Esophagus squamous epithelium (tissue), 5 donors: ENCODE results near the gene TMEM229A. TPM values are rescaled to one million over a fixed set of nuclear protein-coding genes. Genes with fewer than 3 reads are reported as not detected.

Experiments used
- DNase-seq: peaks from one replicate; lab custom pipeline; 2025; lab: John Stamatoyannopoulos, UW
- H3K27ac ChIP-seq, 4 donors: fragments of 200-600 bp; sonication (generic); one replicate each; pipeline ENCODE4 v1.5.1; 2016 to 2019; ENCODE audit warnings: mild to moderate bottlenecking in 1 of 4
- H3K27me3 ChIP-seq, 4 donors: fragments of 200-600 bp; sonication (generic); 1 replicate in 3 of 4; 2 replicates in 1 of 4; pipeline versions ENCODE4 v1.5.1 to v1.6.0; 2017 to 2021; ENCODE audit warnings: antibody characterized with exemption in 1 of 4
- H3K36me3 ChIP-seq, 3 donors: fragments of 200-600 bp; sonication (generic); one replicate each; pipeline ENCODE4 v1.5.1; 2016 to 2019
- H3K4me1 ChIP-seq, 3 donors: fragments of 200-600 bp; sonication (generic); one replicate each; pipeline ENCODE4 v1.5.1; 2017 to 2019
- H3K4me3 ChIP-seq, 4 donors: fragments of 200-600 bp; sonication (generic); 1 replicate in 3 of 4; 2 replicates in 1 of 4; pipeline ENCODE4 v1.5.1; 2016 to 2019; ENCODE audit warnings: mild to moderate bottlenecking in 2 of 4, moderate library complexity in 1 of 4
- H3K9me3 ChIP-seq, 3 donors: fragments of 200-600 bp; sonication (generic); one replicate each; pipeline ENCODE4 v1.5.1; 2016 to 2019
- POLR2A ChIP-seq, 4 donors: fragments of 450-650 bp; IDR thresholded peaks; one replicate each; pipeline ENCODE4 v1.6.1; 2017; ENCODE audit warnings: antibody characterized with exemption in 4 of 4, mild to moderate bottlenecking in 4 of 4, moderate library complexity in 3 of 4
- WGBS, 2 donors: methylation state at CpG; one replicate each; pipeline ENCODE4 v1.1.5; 2018; 5-methylcytosine and 5-hydroxymethylcytosine counted together
- intact Hi-C: fragments of 100-400 bp; cut with DNase I; formaldehyde crosslinking; loops from one replicate; pipeline ENCODE4 v1.15.0; 2022
- total RNA-seq, 4 donors: library from RNA; depleted of rRNA; stranded (reverse); fragments of >200 nt; gene quantifications; one replicate each; pipeline ENCODE4 v1.1.0, GENCODE V29; 2016
- TF ChIP-seq, protein P1 (sequence below), 6 experiments: fragments of 450-650 bp in 4 of 6; fragments of 200-600 bp in 2 of 6; sonication (generic) in 2 of 6; IDR thresholded peaks; one replicate each; pipeline ENCODE4 v1.5.1; 2016 to 2019; ENCODE audit warnings: antibody characterized with exemption in 6 of 6, mild to moderate bottlenecking in 4 of 6, moderate library complexity in 4 of 6
- donor health status: DM: yes; HTN: yes; CAD: no.

TMEM229A gene
- total RNA-seq, 4 donors from 2014 or later = not detected

DNA sequence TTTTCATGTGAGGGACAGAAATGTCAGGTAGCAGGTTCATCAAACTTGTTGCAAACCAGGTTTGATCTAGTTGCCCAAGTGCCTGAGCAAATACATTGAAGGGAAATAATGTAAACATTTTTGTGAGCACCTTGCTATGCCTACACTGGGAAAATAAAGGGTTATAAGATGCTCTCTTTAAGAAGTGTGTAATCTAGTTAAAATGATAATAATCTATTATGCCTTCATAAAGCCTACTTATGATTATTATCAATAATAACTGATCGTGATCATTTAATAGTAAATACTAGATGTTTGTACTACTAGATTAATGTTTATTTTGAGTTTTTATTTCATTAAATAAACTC is 1.9 kb upstream of the TMEM229A start:
- intact Hi-C loops = no loop called here
- no peak for DNase-seq
- Histone ChIP-seq H3K9me3 (no peaks in the 10 kb centered on the region), H3K27me3 (peaks cover 0 to 55% (median 8%) of the 10 kb centered on the region in 4 donors), H3K4me3 (no peak overlapping the region), H3K4me1 (peaks cover 9 to 22% (median 17%) of the 10 kb centered on the region in 3 donors), H3K27ac (no peak overlapping the region), H3K36me3 (no peaks in the 10 kb centered on the region)
- TF ChIP-seq, protein P1, sequence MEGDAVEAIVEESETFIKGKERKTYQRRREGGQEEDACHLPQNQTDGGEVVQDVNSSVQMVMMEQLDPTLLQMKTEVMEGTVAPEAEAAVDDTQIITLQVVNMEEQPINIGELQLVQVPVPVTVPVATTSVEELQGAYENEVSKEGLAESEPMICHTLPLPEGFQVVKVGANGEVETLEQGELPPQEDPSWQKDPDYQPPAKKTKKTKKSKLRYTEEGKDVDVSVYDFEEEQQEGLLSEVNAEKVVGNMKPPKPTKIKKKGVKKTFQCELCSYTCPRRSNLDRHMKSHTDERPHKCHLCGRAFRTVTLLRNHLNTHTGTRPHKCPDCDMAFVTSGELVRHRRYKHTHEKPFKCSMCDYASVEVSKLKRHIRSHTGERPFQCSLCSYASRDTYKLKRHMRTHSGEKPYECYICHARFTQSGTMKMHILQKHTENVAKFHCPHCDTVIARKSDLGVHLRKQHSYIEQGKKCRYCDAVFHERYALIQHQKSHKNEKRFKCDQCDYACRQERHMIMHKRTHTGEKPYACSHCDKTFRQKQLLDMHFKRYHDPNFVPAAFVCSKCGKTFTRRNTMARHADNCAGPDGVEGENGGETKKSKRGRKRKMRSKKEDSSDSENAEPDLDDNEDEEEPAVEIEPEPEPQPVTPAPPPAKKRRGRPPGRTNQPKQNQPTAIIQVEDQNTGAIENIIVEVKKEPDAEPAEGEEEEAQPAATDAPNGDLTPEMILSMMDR (IDR thresholded peaks at IDR 0.05) = no peak
- no peak for TF ChIP-seq POLR2A (IDR thresholded peaks at IDR 0.05)
- WGBS, 2 donors = 81 to 83% methylated on average over 1 of the region's 1 CpG

DNA sequence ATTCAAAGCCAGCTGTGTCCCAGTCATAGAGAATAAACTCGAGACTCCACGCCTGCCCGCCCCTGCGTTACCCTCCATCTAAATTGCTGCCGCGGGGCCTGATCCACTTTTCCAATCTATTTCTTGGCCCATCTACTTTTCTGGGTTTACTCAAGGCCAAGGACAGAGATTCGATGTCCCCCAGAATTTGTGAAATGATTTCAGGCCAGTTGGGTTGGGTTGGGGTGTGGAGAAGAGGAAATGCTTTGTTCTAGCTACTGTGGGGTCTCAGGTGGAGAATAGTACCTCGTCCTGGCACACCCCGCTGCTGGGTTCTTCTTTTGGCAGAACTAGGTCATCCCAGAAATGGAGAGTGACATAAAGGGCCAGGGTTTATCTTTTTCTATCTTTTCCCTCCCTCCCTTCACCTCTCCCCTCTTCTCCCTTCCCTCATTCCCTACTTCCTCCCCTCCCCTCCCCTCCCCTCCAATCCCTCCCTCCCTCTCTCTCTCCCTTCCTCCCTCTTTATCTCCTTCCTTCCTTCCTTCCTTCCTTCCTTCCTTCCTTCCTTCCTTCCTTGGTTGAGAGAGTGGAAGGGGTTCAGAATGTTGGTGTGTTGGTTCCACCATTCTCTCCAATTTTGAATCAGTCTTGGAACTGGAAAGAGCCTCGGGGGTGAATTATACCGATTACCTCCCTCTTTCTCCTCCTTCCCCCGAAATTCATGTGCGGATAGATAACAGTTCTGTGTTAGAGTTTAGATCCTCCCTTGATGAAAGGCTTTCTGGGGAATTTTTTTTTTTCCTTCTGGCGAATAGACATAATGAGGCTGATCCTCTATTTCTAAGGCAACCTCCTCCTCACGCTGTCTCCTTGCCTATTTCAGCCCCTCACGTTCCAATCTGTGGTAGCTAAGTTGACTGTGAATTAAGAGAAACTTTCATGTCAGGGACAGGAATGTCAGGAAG is 1.2 kb upstream of the TMEM229A start:
- H3K27ac ChIP-seq = no peak overlapping the region
- H3K4me3 ChIP-seq = no peak overlapping the region
- WGBS, 2 donors = 33 to 70% methylated on average over 16 of the region's 16 CpGs
- peaks cover 0 to 61% (median 8%) of the 10 kb centered on the region in 4 donors for H3K27me3 ChIP-seq
- TF ChIP-seq POLR2A (IDR thresholded peaks at IDR 0.05) = no peak
- TF ChIP-seq, protein P1 (IDR thresholded peaks at IDR 0.05) = no peak
- intact Hi-C loops = no loop called here
- DNase-seq = no peak
- no peaks in the 10 kb centered on the region for H3K9me3 ChIP-seq
- peaks cover 9 to 22% (median 17%) of the 10 kb centered on the region in 3 donors for H3K4me1 ChIP-seq
- H3K36me3 ChIP-seq = no peaks in the 10 kb centered on the region

DNA sequence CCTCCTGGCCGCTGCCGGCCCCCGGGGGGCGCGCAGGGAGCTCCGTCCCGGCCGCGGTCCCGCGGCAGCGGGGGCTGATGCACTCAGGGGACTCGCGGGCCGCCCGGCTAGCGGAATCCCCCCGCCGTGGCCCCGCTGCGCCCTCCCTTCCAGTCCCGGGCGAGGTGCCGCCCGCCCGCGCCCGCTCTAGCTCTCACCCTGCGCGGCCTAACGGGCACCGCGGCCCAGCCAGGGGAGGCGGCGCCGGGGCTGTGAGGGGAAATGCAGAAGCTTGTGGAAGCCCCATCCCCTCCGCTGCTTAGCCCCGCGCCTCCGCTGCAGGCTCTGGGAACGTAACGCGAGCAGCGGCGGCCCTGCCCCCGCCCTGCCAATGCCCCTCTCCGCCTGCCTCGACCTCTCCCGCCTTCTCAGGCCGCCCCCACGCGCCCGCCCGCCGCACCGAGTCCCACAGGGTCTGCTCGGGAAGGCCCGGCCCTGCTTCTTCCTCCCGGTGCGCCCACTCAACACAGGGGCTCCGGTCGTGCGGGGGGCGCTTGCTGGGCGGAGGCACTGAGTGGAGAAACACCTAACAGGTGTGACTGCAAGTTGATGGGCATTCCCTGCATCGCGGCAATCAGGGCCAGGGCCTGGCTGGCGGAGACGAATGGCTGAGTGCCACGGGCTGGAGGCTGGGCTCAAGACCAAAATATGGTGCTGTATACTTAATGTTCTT is 384 bp upstream of the TMEM229A start:
- H3K27me3 ChIP-seq = peaks cover 0 to 68% (median 8%) of the 10 kb centered on the region in 4 donors
- H3K4me3 ChIP-seq = peak overlapping the region in 3 of 4 donors; percentile 22 to 63 (median 41)
- H3K4me1 ChIP-seq = peaks cover 9 to 22% (median 17%) of the 10 kb centered on the region in 3 donors
- intact Hi-C loops = no loop called here
- H3K27ac ChIP-seq = no peak overlapping the region
- no peaks in the 10 kb centered on the region for H3K36me3 ChIP-seq
- no CpG with 5 or more reads among the region's 70 CpGs for WGBS, 2 donors
- no peaks in the 10 kb centered on the region for H3K9me3 ChIP-seq
- TF ChIP-seq, protein P1 (IDR thresholded peaks at IDR 0.05) = no peak
- no peak for TF ChIP-seq POLR2A (IDR thresholded peaks at IDR 0.05)
- DNase-seq = no peak

DNA sequence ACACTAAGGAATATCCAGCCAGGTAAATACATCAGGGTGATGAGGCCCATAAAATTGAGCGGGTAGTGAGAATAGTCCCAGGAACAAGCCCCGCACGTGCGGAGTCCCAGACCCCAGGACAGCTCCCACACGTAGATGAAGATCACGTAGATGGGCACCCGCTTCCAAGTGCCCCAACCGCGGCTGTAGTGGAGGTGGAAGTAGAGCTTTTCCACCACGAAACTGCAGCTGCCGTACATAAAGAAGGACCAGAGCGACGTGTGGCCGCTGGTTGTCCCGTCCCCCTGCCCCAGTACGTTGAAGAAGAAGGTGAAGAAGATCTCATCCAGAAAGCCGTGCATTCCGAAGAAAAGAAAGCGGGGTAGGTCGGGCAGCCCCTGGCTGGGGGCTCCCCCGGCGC is 948 bp downstream of the TMEM229A start:
- intact Hi-C loops = no loop called here
- peaks cover 0 to 76% (median 8%) of the 10 kb centered on the region in 4 donors for H3K27me3 ChIP-seq

More for the DNA sequence above, 948 bp downstream of the TMEM229A start:
- TF ChIP-seq POLR2A (IDR thresholded peaks at IDR 0.05) = no peak
- TF ChIP-seq, protein P1 (IDR thresholded peaks at IDR 0.05) = no peak
- WGBS, 2 donors = 3 to 11% methylated on average over 16 to 18 of the region's 22 CpGs
- Histone ChIP-seq H3K36me3 (no peaks in the 10 kb centered on the region), H3K27ac (no peak overlapping the region), H3K9me3 (no peaks in the 10 kb centered on the region), H3K4me3 (peak overlapping the region in 3 of 4 donors; percentile 22 to 63 (median 41)), H3K4me1 (peaks cover 9 to 22% (median 17%) of the 10 kb centered on the region in 3 donors)
- DNase-seq = no peak
